ENCODE results near the gene LGALS9. TPM values are rescaled to one million over a fixed set of nuclear protein-coding genes. Genes with fewer than 3 reads are reported as not detected.

LGALS9 gene
- total RNA-seq: 0.17 and 1.2 TPM in 2 replicates

GRCh38 chr17:27630607-27631410, at the start of gene LGALS9:
LGALS9 (plus strand) TSS chr17:27631188; CDS start chr17:27631266, 78 bp downstream.

Other genes starting within 250 kb of the LGALS9 start
- 7.4 and 20.8 TPM in 2 replicates for gene KSR1, start 174.7 kb upstream of the LGALS9 start, total RNA-seq
- gene NOS2, start 169.3 kb downstream of the LGALS9 start, total RNA-seq: 0.68 TPM in 1 of 2 replicates, not detected in the other